K562 (cell line): ENCODE results near the gene FKBP8. TPM values are rescaled to one million over a fixed set of nuclear protein-coding genes. Genes with fewer than 3 reads are reported as not detected.

ENCODE experiments used
- ATF1 ChIP-seq, 2 experiments: fragments of 450-650 bp in 1 of 2; IDR thresholded peaks; 2 replicates each; pipeline ENCODE4 v1.6.1; 2016; ENCODE audit warnings: missing compliant biosample characterization in 1 of 2, missing genetic modification characterization in 1 of 2
- CREBBP ChIP-seq: IDR thresholded peaks from one replicate; pipeline ENCODE4 v1.6.1; 2012; ENCODE audit warnings: low read depth, mild to moderate bottlenecking, control low read depth, inconsistent platforms, low read length
- E4F1 ChIP-seq: fragments of 250-450 bp; sonication (Bioruptor Pico); IDR thresholded peaks from 2 replicates; pipeline ENCODE4 v1.5.0; 2021; ENCODE audit warnings: mild to moderate bottlenecking, borderline replicate concordance
- ELK1 ChIP-seq: sonication (generic); formaldehyde crosslinking; IDR thresholded peaks from 2 replicates; pipeline ENCODE4 v1.8.1; 2022; ENCODE audit warnings: missing genetic modification reagents
- HDAC6 ChIP-seq: IDR thresholded peaks from 2 replicates; pipeline ENCODE4 v1.6.1; 2012; ENCODE audit warnings: low read depth, mild to moderate bottlenecking, control low read depth, inconsistent platforms, low read length, moderate library complexity
- KAT8 ChIP-seq: fragments of 450-650 bp; IDR thresholded peaks from 2 replicates; pipeline ENCODE4 v1.6.1; 2016; ENCODE audit warnings: low read depth, mild to moderate bottlenecking
- MBD2 ChIP-seq: sonication (generic); IDR thresholded peaks from 2 replicates; pipeline ENCODE4 v1.6.1; 2016; ENCODE audit warnings: low read depth, borderline replicate concordance
- MED1 ChIP-seq: sonication (generic); formaldehyde crosslinking; IDR thresholded peaks from 2 replicates; pipeline ENCODE4 v1.8.1; 2023; ENCODE audit warnings: missing genetic modification reagents, borderline replicate concordance
- RHOXF2B ChIP-seq: fragments of 250-450 bp; sonication (Bioruptor Pico); conservative IDR thresholded peaks from 2 replicates; pipeline ENCODE4 v1.5.1; 2021
- SIRT6 ChIP-seq: IDR thresholded peaks from one replicate; pipeline ENCODE4 v1.6.1; 2012; ENCODE audit warnings: low read depth, mild to moderate bottlenecking, control low read depth, inconsistent platforms, low read length, moderate library complexity
- TAF7 ChIP-seq: fragments of 450-650 bp; IDR thresholded peaks from 2 replicates; pipeline ENCODE4 v1.6.1; 2016; ENCODE audit warnings: missing genetic modification characterization, missing compliant biosample characterization
- ZNF3 ChIP-seq: fragments of 250-450 bp; sonication (Bioruptor Pico); IDR thresholded peaks from 2 replicates; pipeline ENCODE4 v1.5.0; 2021; ENCODE audit warnings: mild to moderate bottlenecking, moderate library complexity
- ZNF407 ChIP-seq: fragments of 450-650 bp; IDR thresholded peaks from 2 replicates; pipeline ENCODE4 v1.6.1; 2016; ENCODE audit warnings: low read depth
- ZNF589 ChIP-seq: fragments of 200-800 bp; sonication (Bioruptor generic); IDR thresholded peaks from 2 replicates; pipeline ENCODE4 v1.6.1; 2016; ENCODE audit warnings: low read depth, missing genetic modification characterization, missing compliant biosample characterization
- polyA plus RNA-seq, 8 experiments: library from polyadenylated mRNA; depleted of rRNA in 4 of 8; stranded (reverse) in 5 of 8; unstranded in 3 of 8; fragments of >200 nt; fragmentation: Nextera tagmentation in 2 of 8; fragmentation: Illumina TruSeq in 1 of 8; extraction: Ambion mirVana in 2 of 8; extraction: Trizol in 1 of 8; gene quantifications; 2 replicates each; pipeline versions ENCODE4 v1.2.1 to v1.2.3, GENCODE V29; 2011 to 2014; ENCODE audit warnings: inconsistent platforms in 1 of 8, missing spikeins in 1 of 8
- total RNA-seq, 7 experiments: library from RNA; depleted of rRNA in 6 of 7; stranded (reverse); fragments of >200 nt in 6 of 7; fragmentation: Illumina TruSeq in 2 of 7; extraction: Trizol in 2 of 7; gene quantifications; 2 replicates each; pipeline versions ENCODE4 v1.2.1 to v1.2.3, GENCODE V29; 2011 to 2021; ENCODE audit warnings: low replicate concordance in 1 of 7

The FKBP8 gene
- total and polyA plus RNA-seq, 9 of the 15 experiments (the other 6 are each of a cell fraction or from before 2014, with no cell fraction given): 0.46 to 236 (median 104) TPM

GRCh38 chr19:18588611-18589379, 45.4 kb upstream of the FKBP8 start, which contains the start of gene REX1BD (continued):
- no peak for TF ChIP-seq KAT8
- no peak for TF ChIP-seq E4F1
- no peak for TF ChIP-seq ZNF3
- no peak for TF ChIP-seq MED1
- TF ChIP-seq TAF7 (tag): peak; percentile 54; the same call in 1 of the 2 replicates
- TF ChIP-seq CREBBP: no peak
- no peak for TF ChIP-seq HDAC6
- peak; percentile 23; the same call in 1 of the 2 replicates for TF ChIP-seq MBD2
- TF ChIP-seq SIRT6: no peak
- no peak for TF ChIP-seq RHOXF2B
- no peak for TF ChIP-seq ELK1
- no peak for TF ChIP-seq ZNF407
- TF ChIP-seq ATF1 (CRISPR knock-in tag; IDR thresholded peaks at IDR 0.05): no peak
- TF ChIP-seq ATF1 (tag; IDR thresholded peaks at IDR 0.05): peak; percentile 71
- 0 out of 2 replicates have a peak, but pooled peaks have one; percentile 56 for TF ChIP-seq ZNF589 (CRISPR knock-in tag)
